GM19397 (cell line): ENCODE data around the gene DNA2.

Experiments
- ATAC-seq: cut with Tn5 transposase; IDR thresholded peaks from one replicate; pipeline ENCODE4 v1.9.1; 2021; ENCODE audit warnings: mild to moderate bottlenecking, moderate library complexity; ENCODE audit not compliant: unreplicated experiment

The DNA2 gene

GRCh38 chr10:68364101-68364886, 107.5 kb downstream of the DNA2 start:
- ATAC-seq, result no peak
